AG09319 (cell line): ENCODE results near the gene PEX26.
A peak's percentile ranks its signal among the peaks of the same experiment; 100 is the strongest.
"Not testable (repeated sequence)": the region's sequence is repeated elsewhere in the genome, so short reads cannot be mapped to it uniquely, and the experiment has no call there.

Experiments
- DNase-seq: peaks from one replicate; pipeline ENCODE4 v3.0.0-alpha.2; 2010; ENCODE audit warnings: low read depth; ENCODE audit errors: extremely low read depth
- TF ChIP-seq, protein P1 (sequence below): IDR thresholded peaks from 2 replicates; pipeline ENCODE4 v1.5.1; 2011; ENCODE audit warnings: low read depth, mild to moderate bottlenecking, inconsistent platforms, low read length, moderate library complexity

Gene PEX26

DNA sequence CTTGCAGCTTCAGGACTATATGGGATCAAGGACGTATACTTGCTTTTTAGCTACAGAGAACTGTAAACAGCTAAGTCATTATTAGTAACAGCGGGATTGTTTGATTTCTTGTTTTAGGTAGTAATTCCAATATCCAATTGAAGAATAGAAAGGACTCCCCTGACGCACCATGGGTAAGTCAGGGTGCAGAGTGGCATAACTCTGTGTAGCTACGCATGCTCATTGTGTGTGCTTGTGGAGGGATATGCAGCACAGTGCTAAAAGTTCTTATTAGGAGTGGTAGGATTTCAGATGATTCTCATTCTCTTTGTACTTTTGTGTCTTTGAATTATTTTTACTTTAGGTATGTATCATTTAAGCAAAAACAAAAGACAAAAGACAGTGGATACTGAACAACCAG, 7.7 kb upstream of the PEX26 start:
- TF ChIP-seq, protein P1, sequence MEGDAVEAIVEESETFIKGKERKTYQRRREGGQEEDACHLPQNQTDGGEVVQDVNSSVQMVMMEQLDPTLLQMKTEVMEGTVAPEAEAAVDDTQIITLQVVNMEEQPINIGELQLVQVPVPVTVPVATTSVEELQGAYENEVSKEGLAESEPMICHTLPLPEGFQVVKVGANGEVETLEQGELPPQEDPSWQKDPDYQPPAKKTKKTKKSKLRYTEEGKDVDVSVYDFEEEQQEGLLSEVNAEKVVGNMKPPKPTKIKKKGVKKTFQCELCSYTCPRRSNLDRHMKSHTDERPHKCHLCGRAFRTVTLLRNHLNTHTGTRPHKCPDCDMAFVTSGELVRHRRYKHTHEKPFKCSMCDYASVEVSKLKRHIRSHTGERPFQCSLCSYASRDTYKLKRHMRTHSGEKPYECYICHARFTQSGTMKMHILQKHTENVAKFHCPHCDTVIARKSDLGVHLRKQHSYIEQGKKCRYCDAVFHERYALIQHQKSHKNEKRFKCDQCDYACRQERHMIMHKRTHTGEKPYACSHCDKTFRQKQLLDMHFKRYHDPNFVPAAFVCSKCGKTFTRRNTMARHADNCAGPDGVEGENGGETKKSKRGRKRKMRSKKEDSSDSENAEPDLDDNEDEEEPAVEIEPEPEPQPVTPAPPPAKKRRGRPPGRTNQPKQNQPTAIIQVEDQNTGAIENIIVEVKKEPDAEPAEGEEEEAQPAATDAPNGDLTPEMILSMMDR: no peak
- no peak for DNase-seq

- no peak for DNase-seq
- TF ChIP-seq, protein P1: peak; percentile 16; the same call in 1 of the 2 replicates
Observed at GRCh38 chr22:18070556-18071306, 7.1 kb upstream of the PEX26 start.

DNA sequence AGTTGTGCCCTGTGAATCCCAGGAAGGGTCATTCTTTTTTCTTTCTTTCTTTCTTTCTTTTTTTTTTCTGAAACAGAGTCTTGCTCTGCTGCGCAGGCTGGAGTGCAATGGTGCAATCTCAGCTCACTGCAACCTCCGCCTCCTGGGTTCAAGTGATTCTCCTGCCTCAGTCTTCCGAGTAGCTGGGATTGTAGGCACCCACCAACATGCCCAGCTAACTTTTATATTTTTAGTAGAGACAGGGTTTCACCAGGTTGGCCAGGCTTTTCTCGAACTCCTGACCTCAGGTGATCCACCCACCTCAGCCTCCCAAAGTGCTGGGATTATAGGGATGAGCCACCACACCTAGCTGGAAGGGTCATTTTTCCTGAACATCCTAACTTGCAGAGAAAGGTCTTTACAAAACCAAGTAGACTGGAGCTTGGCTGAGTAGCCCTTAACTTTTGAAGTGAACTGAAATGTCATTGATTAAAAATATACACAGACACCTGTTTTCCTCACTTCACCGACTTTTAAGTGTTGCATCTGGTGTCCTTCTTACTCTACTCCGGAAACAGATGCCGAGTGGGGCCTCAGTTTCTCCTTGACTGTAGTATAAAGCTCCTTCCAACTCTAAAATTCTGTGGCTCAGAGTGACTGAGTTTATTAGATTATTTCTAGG, 6.4 kb upstream of the PEX26 start:
- DNase-seq: not testable (repeated sequence)

DNA sequence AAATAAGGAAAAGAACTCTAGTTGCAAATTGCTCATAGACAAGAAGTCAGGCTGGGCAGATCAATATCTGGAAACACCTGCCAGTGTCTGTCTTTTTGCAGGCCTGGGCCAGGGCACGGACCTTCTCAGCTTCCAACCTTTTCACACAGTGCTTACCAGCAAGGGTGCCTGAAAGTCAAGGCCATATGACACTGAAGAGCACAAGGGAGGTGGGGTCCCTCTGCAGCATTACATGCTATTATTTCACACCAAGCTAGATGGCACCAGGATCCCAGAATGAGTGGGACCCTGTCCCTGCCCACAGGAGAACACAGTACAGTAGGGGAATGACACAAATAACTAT, 5.9 kb upstream of the PEX26 start:
- no peak for DNase-seq
- TF ChIP-seq, protein P1: no peak

DNA sequence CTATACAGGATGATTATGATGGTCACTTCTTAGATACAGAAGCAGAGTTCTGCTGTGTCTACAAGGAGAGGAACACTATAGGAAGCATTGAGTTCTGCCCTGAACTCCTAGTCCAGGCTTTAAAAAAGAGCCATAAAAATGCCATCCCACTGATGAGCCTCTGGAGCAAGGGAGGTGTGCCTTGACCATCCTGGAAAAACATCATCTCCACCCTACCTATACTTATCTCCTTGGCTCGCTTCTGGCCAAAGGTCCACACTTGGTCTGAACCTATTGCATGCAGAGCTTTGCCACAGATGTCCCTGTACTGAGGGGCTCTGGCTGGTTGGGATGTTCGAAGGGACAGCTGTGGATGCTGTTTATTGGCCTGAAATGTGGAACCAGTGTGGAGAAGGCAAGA, 4.3 kb upstream of the PEX26 start:
- TF ChIP-seq, protein P1: no peak
- no peak for DNase-seq

- DNase-seq: not testable (repeated sequence)
Observed at GRCh38 chr22:18073927-18074326, 3.9 kb upstream of the PEX26 start.

- DNase-seq: no peak
- TF ChIP-seq, protein P1: no peak
Observed at GRCh38 chr22:18075101-18075719, 2.6 kb upstream of the PEX26 start.

DNA sequence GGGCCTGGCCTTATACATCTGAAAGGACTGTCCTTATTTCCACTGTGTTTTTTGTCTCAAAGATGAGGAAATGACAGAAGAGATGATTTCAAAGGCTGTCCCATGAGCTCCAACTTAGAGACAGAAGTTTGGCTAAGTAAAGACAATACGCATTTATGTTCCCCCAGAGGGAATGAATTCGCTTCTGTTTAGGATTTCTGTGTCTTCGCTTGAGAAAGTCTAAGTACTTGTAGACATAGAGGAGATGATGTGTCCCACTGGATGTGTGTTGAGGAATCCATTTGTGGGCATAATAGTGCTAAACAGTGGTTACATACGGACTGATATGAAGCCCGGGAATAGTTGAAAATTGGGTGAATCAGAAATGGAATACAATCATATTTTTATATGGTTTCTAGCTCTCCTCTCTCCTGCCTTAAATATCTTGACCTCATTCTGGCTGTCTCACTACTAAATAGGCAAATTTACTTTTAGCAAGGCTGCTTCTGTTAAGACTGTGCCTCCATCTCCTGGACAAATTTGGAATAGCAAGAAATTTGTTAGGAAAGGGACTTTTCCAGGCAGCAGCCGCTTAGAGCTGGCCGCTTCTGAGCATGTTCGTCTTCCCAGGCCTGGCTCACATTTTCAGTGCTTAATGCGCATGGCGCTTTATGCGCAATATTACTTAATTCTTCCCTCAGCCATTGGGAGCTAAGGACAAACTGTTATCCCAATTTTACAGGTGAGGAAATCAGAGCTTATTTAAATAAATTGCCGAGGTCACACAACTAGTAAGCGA, 1.9 kb upstream of the PEX26 start:
- peak; percentile 81 for DNase-seq
- TF ChIP-seq, protein P1: peak; percentile 78
